GM21526 (cell line): ENCODE results near the gene RPL29.
"Not testable (repeated sequence)": the region's sequence is repeated elsewhere in the genome, so short reads cannot be mapped to it uniquely, and the experiment has no call there.

Experiments used
- ATAC-seq: cut with Tn5 transposase; IDR thresholded peaks from one replicate; pipeline ENCODE4 v1.9.1; 2021; ENCODE audit warnings: moderate library complexity; ENCODE audit not compliant: unreplicated experiment, low FRiP score

Gene RPL29

DNA sequence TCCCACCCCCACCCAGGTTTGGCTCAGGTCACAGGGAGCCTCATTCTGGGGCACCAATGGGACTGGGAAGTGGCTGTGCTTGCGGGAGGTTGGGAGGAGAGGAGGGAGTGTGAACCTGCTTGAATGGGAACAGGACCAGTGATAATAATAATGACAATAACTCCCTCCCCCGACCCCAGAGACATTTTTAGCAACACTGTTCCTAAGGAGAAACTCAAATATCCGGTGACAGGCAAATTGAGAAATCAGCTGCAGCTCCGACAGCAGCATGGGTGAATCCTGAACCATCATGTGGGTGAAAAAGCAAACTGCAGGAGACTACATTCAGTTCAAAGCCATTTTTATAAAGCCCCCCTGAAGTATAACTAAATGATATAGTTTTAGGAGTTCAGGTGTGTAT lies 11.6 kb upstream of the RPL29 start:
- ATAC-seq = no peak

DNA sequence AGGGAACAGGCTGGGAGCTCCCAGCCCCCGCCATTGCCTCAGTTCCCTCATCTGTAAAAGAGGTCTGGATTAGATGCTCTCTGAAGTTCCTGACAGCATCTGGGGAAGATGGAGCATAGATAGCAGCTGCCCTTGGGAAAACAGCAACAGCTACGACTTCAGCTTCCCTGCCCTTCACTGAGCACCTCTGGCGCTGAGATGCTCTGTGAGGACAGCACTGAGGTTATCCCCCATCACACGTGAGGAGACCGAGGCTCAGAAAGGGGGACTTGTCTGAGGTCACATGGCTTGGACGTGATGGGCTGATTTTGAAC lies 11.1 kb upstream of the RPL29 start:
- ATAC-seq = no peak

DNA sequence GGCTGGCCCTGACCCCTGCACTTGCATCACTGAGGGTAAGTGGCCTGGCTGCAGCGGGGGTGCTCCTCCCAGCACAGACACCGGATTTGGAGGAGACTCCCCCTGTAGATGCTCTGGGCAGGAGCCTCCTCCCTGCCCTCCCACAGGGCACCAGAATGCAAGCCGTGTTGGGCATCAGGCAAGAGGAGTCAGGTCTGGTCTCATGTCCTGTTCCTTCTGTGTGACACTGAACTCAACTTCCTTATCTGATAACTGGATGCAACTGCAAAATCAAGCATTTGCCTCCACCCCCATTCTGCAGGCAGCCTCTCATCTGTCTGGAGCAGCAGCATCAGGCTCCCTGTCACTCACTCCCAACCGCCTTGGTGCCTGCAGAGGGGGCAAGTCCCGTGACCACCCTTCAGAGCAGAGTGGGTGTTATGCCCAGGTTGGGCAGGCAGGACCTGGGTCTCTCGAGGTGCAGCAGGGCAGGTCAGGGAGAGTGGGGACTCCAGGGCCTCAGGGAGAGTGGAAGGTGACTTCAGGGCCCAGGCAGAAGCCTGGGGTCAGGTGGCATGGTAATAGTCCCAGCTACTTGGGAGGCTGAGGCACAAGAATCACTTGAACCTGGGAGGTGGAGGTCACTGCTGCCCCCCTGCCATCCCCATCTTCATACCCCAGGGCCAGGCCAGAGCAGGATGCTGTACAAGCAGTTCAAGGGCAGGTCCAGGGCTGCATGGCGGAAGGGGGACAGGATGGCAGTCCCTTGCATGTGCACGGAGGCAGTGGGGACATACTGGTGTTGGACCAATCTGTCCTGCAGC lies 10.5 kb upstream of the RPL29 start:
- ATAC-seq = no peak

DNA sequence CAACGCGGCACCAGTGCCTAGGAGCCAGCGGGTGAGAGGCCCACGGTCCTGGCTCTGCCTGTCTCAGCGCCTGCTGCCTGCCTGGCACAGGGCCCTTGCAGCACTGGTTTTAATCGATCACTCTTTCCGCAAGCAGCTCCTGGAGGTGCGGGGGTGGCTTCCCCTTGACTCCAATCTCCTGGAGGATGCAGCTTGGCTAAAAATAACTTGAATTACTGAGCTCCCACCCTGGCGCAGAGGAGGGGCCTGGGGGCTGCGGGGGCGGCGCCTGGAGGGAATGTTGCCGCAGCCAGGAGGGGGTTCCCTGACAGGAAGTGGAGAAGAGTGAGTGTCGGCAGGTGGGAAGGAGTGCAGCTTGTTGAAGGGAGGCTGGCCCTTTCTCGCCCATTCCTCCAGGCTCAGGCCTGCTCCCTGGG lies 9.9 kb upstream of the RPL29 start:
- no peak for ATAC-seq

DNA sequence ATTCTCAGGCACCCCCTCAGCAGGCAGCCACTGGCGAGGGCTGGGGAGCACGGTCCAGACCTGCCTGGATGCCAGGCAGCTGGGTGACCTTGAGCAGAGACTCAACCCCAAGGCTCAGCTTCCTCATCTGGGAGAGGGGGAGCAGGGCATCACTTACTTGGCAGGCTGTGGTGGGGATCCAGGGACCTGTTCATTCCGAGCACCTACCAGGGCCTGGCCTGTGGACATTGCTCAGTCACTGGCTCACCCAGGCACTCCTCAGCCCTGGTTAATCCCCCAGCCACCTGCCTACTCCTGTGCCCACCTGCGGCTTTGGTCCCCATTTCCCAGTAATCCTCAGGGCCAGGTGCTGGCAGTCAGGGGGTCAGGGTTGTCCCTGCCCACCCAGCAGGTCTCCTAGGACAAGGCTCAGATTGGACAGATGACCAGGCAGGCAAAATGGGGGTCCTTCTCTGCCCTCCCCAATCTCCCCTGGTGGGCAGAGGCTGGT lies 9.3 kb upstream of the RPL29 start:
- no peak for ATAC-seq

DNA sequence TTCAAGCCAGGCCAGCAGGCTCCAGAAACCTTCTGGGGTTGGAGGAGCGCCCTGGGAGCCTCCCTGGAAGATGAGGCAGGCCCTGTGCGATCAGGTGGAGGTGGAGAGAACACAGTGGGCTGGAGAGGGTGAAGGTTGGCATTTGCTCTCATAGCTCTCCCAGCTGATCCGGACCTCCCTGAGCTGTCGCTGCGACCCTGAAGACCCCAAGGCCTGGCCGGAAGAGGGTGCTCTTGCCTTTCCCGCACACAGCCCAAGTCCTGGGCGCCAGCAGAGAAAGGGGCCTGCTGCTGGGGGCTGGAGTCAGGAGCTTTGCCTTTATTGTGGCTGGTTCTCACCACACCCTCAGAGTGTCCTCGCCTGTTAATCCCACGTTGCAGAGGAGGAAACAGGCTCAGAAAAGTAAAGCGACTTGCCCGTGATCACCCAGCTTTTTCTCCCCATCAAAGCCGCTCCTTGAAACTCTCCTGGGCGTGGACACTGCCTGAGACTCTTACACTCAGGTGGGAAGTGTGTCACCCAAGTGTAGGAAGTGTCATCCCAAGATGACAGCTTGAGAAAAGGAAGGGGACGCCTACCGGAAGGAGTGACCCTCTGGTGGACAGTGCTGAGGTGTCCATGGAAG lies 8.6 kb upstream of the RPL29 start:
- ATAC-seq = no peak

DNA sequence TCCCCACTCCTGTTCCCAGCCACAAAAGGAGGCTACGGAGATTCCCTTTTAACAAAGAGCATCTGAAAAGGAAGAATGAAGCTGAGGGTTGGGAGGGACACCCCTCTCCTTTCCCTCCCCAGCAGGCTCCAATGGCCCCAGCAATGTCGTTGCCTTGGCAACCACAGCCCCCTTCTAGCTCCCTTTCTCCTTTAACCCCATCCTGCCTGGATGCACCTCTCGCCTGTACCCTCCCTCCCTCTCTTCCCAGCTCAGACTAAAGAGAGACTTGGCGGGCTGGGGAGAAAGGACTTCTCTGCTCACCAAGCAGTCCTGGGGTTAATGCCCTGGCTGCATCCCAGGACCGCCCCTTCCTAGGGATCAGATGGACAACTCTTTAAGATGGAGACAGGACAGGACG lies 7.1 kb upstream of the RPL29 start:
- no peak for ATAC-seq

DNA sequence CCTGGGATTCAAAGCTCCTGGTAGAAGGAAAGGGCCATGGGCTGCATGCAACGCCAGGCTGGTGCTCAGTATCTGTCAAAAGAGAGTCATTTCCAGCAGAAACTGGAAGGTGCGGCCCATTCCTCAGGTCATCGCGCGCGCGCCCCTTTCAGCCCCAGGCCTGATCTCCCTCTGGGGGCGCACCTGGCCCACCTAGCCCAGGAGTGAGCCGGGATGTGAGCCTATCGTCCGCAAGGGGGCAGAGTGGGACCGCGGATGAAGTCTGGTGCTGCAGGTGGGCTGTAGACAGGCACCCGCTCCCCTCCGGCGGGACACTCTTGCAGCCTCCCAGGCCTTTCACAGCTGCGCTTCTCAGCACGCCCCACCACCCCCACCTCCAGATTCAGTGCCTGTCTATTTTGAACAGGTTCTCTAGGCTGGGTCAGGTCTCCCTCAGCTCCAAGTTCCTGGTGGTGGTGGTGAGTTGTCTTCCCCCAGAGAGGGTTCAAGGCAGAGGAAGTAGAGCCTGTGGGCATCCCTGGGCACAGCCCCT lies 5.8 kb upstream of the RPL29 start:
- ATAC-seq = peak; percentile 84

DNA sequence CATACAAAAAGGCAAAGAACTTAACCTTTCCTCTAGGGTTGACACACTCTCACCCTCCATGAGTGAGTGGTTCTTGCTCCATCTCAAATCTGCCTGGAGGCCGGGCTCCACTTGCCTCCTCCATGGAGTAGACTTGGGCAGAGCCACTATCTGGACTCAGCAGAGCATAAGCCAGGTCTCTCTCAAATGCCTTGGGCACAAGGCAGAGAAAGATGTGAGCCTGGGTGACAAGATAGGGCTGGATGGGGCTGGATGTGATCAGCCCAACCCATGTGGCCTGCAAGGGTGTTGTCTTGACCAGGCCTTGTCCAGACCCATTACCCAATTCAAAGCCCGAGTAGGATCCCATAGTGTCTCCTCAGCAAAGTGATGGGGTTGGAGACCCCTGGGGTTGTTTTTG lies 4.2 kb upstream of the RPL29 start:
- no peak for ATAC-seq

DNA sequence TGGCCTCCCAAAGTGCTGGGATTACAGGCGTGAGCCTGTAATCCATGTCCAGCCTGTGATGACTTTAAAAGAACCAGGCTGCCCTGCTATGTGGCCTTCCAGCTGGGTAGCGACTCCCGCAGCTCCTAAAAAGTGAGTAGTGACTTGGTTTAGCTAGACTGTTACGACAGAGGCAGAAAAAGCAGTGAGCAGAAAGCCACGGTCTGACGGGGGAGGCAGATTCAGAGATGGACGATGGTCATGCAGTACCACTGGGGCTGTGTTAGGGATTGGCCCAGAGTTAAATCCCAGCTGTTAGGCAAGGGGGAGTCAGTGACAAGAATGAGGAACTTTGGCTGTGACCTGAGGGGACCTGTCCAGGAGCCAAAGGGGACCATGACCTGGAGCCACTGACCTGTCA lies 3.1 kb upstream of the RPL29 start:
- no peak for ATAC-seq

DNA sequence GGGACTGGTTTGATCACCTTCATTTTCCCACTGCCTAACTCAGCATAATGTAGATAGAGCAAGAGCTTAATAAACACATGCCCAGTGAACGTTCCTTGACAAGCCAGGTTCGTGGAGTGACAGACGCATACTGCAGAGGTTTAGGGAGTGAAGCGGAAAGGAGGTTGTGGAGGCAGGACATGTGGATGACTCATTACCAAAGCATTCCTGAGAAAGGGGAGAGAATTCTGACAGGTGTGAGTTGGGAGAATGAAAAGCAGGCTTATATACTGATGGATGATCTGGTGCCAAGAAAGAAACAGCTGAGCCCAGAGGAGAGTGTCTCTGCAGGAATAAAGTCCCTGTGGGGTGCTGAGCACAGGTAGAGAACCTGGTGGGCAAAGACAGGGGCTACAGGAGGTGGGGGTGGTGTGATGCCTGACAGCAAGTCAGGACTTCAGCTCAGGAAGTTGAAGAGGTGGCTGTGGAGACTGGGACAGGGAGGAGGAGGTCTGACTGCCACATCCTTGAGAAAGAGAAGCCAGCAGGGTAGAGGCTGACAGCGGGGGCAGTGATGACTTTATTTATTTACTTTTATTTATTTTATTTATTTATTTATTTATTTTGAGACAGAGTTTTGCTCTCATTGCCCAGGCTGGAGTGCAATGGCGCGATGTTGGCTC lies 2.4 kb upstream of the RPL29 start:
- no peak for ATAC-seq

DNA sequence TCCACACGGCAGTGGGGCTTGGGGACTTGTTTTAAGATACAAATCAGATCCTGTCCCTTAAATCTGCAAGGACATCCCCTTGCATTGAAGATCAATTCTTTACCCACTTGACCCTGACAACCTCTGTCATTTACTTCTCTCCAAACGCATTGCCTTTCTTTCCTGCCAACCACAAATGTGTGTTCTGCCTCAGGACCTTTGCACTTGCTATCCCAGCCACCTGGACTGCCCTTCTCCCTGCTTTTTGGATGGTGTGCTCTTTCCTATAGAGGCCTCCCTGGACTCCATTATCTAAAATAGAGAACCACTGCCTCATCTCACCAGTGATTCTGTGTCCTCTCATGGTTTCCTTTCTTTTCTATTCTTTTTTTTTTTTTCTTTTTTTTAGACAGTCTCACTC lies 1.5 kb upstream of the RPL29 start:
- ATAC-seq = no peak

DNA sequence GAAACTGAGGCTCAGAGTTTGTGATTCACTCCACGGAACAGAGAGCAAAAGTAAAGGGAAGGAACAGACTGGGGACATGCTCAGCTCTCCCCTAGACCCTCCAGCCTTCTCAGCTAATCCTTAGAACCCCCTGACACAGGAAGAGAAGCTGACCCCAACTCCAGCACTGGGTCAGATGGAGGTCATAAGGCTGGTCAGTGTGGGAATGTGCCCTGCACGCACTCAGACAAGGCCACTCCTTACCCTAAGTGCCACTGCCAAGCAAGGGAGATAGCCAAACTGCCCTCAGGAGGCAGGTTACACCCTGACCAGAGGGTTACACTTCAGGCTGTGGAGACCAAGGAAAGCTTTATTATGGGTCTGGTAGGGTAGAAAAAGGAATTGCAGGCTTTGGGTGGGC lies 1.2 kb downstream of the RPL29 start:
- ATAC-seq = no peak

DNA sequence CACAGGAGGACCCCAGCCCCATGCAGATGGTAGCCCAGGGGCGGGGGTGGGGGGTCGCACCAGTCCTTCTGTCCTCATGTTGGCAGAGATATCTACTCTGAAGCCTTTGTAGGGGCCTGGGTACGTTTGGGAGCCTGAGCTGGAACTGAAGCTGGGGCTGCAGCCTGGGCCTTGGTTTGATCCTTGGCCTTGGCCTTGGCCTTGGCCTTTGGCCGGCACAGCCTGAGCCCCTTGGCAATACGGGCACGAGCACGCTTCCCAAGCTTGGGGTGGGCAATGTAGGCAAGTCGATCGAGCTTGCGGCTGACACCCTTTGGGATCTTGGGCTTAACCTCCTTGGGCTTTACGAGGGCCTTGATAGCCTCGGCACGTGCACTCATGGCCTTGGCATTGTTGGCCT lies 2.0 kb downstream of the RPL29 start:
- not testable (repeated sequence) for ATAC-seq

DNA sequence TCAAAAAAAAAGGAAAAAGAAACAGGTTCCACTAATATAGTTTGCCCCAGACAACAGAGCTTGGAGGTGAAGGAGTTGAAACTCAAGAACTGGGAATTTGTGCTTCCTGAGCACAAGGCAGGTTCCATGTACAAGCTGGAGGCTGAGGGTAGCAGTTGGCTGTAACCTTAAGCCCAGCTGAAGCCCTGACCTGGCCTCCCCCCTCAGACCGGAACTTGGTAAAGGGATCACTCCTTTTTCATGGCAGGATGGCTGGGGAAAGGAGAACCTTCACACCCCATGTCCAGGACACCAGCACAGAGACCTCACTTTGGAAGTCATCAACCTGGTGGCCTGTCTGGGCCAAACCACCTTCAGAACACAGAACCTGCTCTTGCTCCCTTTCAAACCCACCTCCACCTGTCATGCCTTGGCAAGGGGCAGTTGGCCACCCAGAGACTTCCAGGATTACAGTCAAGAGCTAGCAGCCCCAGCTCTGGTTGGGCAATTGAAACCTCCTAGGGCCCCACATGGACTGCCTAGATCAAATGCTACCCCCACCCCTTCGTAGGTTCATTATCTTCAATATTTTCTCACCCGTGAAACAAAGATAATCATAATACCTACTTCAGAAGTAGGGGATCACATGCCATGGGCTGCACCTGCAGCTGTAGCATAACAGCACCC lies 3.5 kb downstream of the RPL29 start:
- no peak for ATAC-seq

DNA sequence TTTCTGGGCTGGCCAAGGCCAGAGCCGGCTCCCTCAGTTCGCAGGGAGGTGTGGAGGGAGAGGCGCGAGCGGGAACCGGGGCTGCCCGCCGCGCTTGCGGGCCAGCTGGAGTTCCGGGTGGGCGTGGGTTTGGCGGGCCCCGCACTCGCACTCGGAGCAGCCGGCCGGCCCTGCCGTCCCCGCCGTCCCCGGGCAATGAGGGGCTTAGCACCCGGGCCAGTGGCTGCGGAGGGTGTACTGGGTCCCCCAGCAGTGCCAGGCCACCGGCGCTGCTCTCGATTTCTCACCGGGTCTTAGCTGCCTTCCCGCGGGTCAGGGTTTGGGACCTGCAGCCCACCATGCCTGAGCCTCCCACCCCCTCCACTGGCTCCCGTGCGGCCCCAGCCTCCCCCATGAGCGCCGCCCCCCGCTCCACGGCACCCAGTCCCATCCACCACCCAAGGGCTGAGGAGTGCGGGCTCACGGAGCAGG lies 5.2 kb downstream of the RPL29 start:
- ATAC-seq = not testable (repeated sequence)

DNA sequence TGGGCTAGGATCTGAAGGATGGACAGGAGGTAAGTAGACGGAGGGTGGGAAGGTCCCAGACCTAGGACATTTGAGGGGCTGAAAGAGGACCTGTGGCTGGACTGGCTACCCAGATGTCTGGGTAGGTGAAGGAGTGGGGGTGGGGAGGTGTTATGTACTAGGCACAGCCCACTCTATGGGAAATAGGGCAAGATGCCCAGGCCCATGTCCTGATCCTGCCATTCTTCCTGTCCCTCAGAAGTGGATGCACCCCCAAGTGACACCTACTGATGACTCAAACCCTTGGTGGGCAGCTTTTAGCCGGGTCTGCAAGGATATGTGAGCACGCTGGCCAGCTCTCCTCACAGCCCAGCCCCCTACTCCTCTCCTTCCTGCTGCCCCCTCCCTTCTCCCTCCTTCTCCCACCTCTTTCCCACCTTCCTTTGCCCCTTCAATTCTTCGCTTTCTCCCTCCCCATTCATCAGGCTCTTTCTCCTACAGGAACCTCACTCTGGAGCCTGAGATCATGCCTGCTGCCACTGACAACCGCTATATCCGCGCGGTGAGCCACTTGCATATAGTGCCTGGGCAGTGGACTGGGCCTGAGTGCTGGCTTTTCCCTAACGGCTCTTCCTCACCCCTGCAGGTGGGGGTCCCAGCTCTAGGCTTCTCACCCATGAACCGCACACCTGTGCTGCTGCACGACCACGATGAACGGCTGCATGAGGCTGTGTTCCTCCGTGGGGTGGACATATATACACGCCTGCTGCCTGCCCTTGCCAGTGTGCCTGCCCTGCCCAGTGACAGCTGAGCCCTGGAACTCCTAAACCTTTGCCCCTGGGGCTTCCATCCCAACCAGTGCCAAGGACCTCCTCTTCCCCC lies 7.2 kb downstream of the RPL29 start:
- ATAC-seq = no peak

DNA sequence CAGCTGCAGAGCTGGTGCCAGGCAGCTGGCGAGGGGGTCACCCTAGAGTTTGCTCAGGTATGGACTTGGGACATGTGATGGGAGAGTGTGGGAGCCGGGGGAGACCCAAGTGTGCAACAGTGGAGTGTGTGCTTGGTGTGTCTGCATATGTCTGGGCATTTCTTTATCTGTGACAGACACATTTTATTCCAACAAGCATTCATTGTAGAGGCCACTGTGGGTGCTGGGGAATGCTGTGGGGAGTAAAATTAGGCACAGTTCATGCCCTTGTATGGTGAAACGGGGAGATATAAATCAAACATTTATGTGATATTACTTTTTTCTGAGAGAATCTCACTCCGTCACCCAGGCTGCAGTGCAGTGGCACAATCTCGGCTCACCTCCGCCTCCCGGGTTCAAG lies 8.1 kb downstream of the RPL29 start:
- ATAC-seq = no peak

DNA sequence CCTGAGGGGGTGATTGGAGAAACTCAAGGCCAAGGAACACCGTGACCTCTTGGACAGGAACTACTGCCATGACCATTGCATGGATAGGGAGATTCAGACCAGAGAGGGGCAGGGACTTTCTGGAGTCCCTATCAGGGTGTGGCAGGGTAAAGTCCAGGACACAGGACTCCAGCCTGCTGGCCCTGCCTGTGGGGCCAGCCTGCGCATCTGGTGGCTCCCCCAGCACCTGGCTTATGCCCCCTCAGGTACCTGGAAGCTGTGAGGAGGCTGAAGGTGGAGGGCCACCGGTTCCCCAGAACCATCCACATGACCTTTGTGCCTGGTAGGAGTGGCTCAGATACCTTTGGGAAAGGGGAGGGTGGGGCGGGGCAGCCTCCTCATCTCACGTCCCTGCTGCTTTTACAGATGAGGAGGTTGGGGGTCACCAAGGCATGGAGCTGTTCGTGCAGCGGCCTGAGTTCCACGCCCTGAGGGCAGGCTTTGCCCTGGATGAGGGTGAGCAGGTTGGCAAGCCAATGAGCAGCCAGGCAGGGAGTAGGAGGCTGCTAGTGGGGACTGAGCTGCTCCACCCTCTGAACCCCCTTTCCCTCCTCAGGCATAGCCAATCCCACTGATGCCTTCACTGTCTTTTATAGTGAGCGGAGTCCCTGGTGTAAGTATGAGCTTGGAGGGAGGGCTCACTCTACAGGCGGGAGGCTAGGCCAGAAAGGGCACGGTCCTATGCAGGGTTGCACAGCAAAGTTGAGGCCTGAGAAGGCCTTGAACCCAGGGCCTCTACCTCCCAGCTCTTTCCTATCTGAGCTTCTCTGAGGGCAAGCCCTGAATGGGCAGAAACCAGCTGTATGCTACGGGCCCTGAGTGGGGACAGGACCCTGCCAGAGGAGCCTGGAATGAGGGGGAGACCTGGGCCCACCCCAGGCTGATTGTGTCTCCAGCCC lies 9.4 kb downstream of the RPL29 start:
- no peak for ATAC-seq
